Measurements from ENCODE around the gene PITX3. TPM values are rescaled to one million over a fixed set of nuclear protein-coding genes. Genes with fewer than 3 reads are reported as not detected.

The PITX3 gene
- polyA plus RNA-seq, 1 donor from 2014 or later, result not detected

DNA sequence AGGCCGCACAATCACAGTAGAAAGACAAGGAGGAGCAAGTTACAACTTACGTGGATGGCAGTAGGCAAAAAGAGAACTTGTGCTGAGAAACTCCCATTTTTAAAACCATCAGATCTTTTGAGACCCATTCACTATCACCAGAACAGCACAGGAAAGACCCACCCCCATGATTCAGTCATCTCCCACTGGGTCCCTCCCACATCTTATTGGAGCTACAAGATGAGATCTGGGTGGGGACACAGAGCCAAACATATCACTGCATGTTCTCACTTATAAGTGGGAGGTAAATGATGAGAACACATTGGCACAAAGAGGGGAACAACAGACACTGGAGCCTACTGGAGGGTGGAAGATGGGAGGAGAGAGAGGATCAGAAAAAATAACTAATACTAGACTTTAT, 56.7 kb downstream of the PITX3 start:
- no peak overlapping the region for H3K4me2 ChIP-seq (ENCODE audit: low read length)
- no peaks in the 10 kb centered on the region for H3K79me2 ChIP-seq (replicated peaks; ENCODE audit: insufficient read depth, low read length)
- H3K36me3 ChIP-seq (ENCODE audit: insufficient read depth, low read length), result no peaks in the 10 kb centered on the region
- H3K4me3 ChIP-seq (ENCODE audit: low read length), result no peak overlapping the region
- no peaks in the 10 kb centered on the region for H3K9me2 ChIP-seq (ENCODE audit: insufficient read depth, low read length)
- no peaks in the 10 kb centered on the region for H3K27me3 ChIP-seq (ENCODE audit: insufficient read depth, low read depth, low read length)
- H4K20me1 ChIP-seq (ENCODE audit: insufficient read depth), result no peaks in the 10 kb centered on the region
- no peaks in the 10 kb centered on the region for H3F3A ChIP-seq (ENCODE audit: insufficient read depth, low read length, poor library complexity, severe bottlenecking)
- H3K9ac ChIP-seq (ENCODE audit: low read length), result no peak overlapping the region
- no peak overlapping the region for H2AFZ ChIP-seq (ENCODE audit: low read depth, low read length)
- TF ChIP-seq, protein P1, sequence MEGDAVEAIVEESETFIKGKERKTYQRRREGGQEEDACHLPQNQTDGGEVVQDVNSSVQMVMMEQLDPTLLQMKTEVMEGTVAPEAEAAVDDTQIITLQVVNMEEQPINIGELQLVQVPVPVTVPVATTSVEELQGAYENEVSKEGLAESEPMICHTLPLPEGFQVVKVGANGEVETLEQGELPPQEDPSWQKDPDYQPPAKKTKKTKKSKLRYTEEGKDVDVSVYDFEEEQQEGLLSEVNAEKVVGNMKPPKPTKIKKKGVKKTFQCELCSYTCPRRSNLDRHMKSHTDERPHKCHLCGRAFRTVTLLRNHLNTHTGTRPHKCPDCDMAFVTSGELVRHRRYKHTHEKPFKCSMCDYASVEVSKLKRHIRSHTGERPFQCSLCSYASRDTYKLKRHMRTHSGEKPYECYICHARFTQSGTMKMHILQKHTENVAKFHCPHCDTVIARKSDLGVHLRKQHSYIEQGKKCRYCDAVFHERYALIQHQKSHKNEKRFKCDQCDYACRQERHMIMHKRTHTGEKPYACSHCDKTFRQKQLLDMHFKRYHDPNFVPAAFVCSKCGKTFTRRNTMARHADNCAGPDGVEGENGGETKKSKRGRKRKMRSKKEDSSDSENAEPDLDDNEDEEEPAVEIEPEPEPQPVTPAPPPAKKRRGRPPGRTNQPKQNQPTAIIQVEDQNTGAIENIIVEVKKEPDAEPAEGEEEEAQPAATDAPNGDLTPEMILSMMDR (IDR thresholded peaks at IDR 0.05; ENCODE audit: poor library complexity, severe bottlenecking), result no peak
- TF ChIP-seq MXI1 (conservative IDR thresholded peaks at IDR 0.05; ENCODE audit: poor library complexity, severe bottlenecking), result no peak
- no peak for TF ChIP-seq TAF1 (IDR thresholded peaks at IDR 0.05; ENCODE audit: low read depth)
- no peak for TF ChIP-seq EZH2 (IDR thresholded peaks at IDR 0.05; ENCODE audit: borderline replicate concordance, insufficient read depth, low read length, poor library complexity, severe bottlenecking)
- TF ChIP-seq POLR2AphosphoS5 (IDR thresholded peaks at IDR 0.05), result no peak
- TF ChIP-seq EP300 (conservative IDR thresholded peaks at IDR 0.05; ENCODE audit: poor library complexity, severe bottlenecking), result no peak
- TF ChIP-seq, protein P2, sequence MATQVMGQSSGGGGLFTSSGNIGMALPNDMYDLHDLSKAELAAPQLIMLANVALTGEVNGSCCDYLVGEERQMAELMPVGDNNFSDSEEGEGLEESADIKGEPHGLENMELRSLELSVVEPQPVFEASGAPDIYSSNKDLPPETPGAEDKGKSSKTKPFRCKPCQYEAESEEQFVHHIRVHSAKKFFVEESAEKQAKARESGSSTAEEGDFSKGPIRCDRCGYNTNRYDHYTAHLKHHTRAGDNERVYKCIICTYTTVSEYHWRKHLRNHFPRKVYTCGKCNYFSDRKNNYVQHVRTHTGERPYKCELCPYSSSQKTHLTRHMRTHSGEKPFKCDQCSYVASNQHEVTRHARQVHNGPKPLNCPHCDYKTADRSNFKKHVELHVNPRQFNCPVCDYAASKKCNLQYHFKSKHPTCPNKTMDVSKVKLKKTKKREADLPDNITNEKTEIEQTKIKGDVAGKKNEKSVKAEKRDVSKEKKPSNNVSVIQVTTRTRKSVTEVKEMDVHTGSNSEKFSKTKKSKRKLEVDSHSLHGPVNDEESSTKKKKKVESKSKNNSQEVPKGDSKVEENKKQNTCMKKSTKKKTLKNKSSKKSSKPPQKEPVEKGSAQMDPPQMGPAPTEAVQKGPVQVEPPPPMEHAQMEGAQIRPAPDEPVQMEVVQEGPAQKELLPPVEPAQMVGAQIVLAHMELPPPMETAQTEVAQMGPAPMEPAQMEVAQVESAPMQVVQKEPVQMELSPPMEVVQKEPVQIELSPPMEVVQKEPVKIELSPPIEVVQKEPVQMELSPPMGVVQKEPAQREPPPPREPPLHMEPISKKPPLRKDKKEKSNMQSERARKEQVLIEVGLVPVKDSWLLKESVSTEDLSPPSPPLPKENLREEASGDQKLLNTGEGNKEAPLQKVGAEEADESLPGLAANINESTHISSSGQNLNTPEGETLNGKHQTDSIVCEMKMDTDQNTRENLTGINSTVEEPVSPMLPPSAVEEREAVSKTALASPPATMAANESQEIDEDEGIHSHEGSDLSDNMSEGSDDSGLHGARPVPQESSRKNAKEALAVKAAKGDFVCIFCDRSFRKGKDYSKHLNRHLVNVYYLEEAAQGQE (IDR thresholded peaks at IDR 0.05; ENCODE audit: borderline replicate concordance), result no peak
- no peak for TF ChIP-seq SMC3 (conservative IDR thresholded peaks at IDR 0.05; ENCODE audit: poor library complexity)
- TF ChIP-seq RAD21 (conservative IDR thresholded peaks at IDR 0.05), result no peak
- no peaks in the 10 kb centered on the region for H3K9me3 ChIP-seq (ENCODE audit: low read length)
- no peak overlapping the region for H3K27ac ChIP-seq (ENCODE audit: low read length)

Other genes with a start within 250 kb of the PITX3 start
- 11.7 and 13.4 TPM in 2 replicates for gene ARMH3, start 185.3 kb downstream of the PITX3 start, polyA plus RNA-seq
- 9.0 and 9.6 TPM in 2 replicates for gene HPS6, start 176.2 kb downstream of the PITX3 start, polyA plus RNA-seq
- 107 and 112 TPM in 2 replicates for gene LDB1, start 121.1 kb downstream of the PITX3 start, polyA plus RNA-seq
- gene PPRC1, start 108.5 kb downstream of the PITX3 start, polyA plus RNA-seq, result 3.8 and 6.0 TPM in 2 replicates
- 33.4 and 36.0 TPM in 2 replicates for gene NOLC1, start 89.1 kb downstream of the PITX3 start, polyA plus RNA-seq
- not detected in 2 replicates for gene ELOVL3, start 15.2 kb downstream of the PITX3 start, polyA plus RNA-seq
- 14.9 and 21.4 TPM in 2 replicates for gene GBF1, start 4.0 kb upstream of the PITX3 start, polyA plus RNA-seq
- 0.30 and 0.34 TPM in 2 replicates for gene NFKB2, start 154.2 kb upstream of the PITX3 start, polyA plus RNA-seq
- gene PSD, start 177.3 kb upstream of the PITX3 start, polyA plus RNA-seq, result 68.8 and 84.3 TPM in 2 replicates
- gene FBXL15, start 179.3 kb upstream of the PITX3 start, polyA plus RNA-seq, result 27.5 and 37.8 TPM in 2 replicates
- gene CUEDC2, start 191.1 kb upstream of the PITX3 start, polyA plus RNA-seq, result 169 and 194 TPM in 2 replicates
- gene C10orf95, start 210.0 kb upstream of the PITX3 start, polyA plus RNA-seq, result not detected in 2 replicates